H1 (cell line): ENCODE results near the gene GPS1. TPM values are rescaled to one million over a fixed set of nuclear protein-coding genes. Genes with fewer than 3 reads are reported as not detected.

ENCODE experiments used
- CTCF ChIA-PET: fragments of 300-600 bp; sonication (Branson Sonifier 250); formaldehyde crosslinking; loops from one replicate; lab custom pipeline; 2021; ENCODE audit not compliant: partially characterized antibody; lab: Charles Lee
- POLR2A ChIA-PET: fragments of 300-600 bp; sonication (Branson Sonifier 250); formaldehyde crosslinking; loops from one replicate; lab custom pipeline; 2021; ENCODE audit warnings: inconsistent platforms; ENCODE audit not compliant: partially characterized antibody; lab: Charles Lee
- DNase-seq, 2 experiments: peaks; one replicate each; pipeline versions ENCODE4 v3.0.0 to v3.0.0-alpha.2; 2010 to 2022; ENCODE audit warnings: low spot score in 2 of 2, low read depth in 1 of 2, mixed read lengths in 1 of 2
- FAIRE-seq: peaks from 2 replicates; lab custom pipeline; 2011; peaks lifted over from hg19 to GRCh38; lab: Jason Lieb, UNC
- H2AFZ ChIP-seq: 2 replicates; pipeline ENCODE4 v1.8.1; 2012; ENCODE audit warnings: low read length, inconsistent platforms
- H2AK5ac ChIP-seq: 2 replicates; pipeline ENCODE4 v1.6.1; 2013; ENCODE audit warnings: low read depth, low read length
- H2BK120ac ChIP-seq: replicated peaks from 2 replicates; pipeline ENCODE3; 2013; ENCODE audit warnings: low read depth, low read length, inconsistent platforms
- H2BK12ac ChIP-seq: 2 replicates; pipeline ENCODE4 v1.6.1; 2013; ENCODE audit warnings: low read depth, low read length
- H2BK15ac ChIP-seq: 2 replicates; pipeline ENCODE4 v1.6.1; 2013; ENCODE audit warnings: low read length
- H2BK20ac ChIP-seq: 2 replicates; pipeline ENCODE4 v1.6.1; 2013; ENCODE audit warnings: low read length
- H2BK5ac ChIP-seq: 2 replicates; pipeline ENCODE4 v1.6.1; 2013; ENCODE audit warnings: low read depth, low read length
- H3K14ac ChIP-seq: 2 replicates; pipeline ENCODE4 v1.6.1; 2013; ENCODE audit warnings: inconsistent platforms; ENCODE audit not compliant: insufficient read length
- H3K18ac ChIP-seq: 2 replicates; pipeline ENCODE4 v1.6.1; 2013; ENCODE audit warnings: low read length; ENCODE audit errors: extremely low read depth
- H3K23ac ChIP-seq: 2 replicates; pipeline ENCODE4 v1.6.1; 2013; ENCODE audit warnings: inconsistent platforms; ENCODE audit not compliant: insufficient read length
- H3K23me2 ChIP-seq: 2 replicates; pipeline ENCODE4 v1.6.1; 2013; ENCODE audit warnings: low read depth, low read length
- H3K27ac ChIP-seq: 2 replicates; pipeline ENCODE4 v1.6.1; 2011; ENCODE audit warnings: low read depth, low read length, inconsistent platforms
- H3K27me3 ChIP-seq, 4 experiments: replicated peaks in 1 of 4; 1 replicate in 1 of 4; 2 replicates in 3 of 4; pipeline versions ENCODE4 v1.6.1 to v1.8.1; 2011 to 2013; ENCODE audit warnings: low read length in 3 of 4, mild to moderate bottlenecking in 3 of 4, inconsistent platforms in 2 of 4, mixed read lengths in 2 of 4, moderate library complexity in 1 of 4; ENCODE audit not compliant: control insufficient read depth in 3 of 4, insufficient read depth in 3 of 4; ENCODE audit errors: extremely low read depth in 1 of 4
- H3K36me3 ChIP-seq, 4 experiments: 2 replicates each; pipeline versions ENCODE4 v1.6.1 to v1.8.1; 2011 to 2013; ENCODE audit warnings: mild to moderate bottlenecking in 4 of 4, low read length in 3 of 4, moderate library complexity in 2 of 4, control low read depth in 1 of 4, inconsistent platforms in 1 of 4; ENCODE audit not compliant: insufficient read depth in 4 of 4, control insufficient read depth in 2 of 4
- H3K4ac ChIP-seq: replicated peaks from 2 replicates; pipeline ENCODE3; 2013; ENCODE audit warnings: low read length, low read depth, mixed read lengths, inconsistent platforms; ENCODE audit not compliant: insufficient read length
- H3K4me1 ChIP-seq, 4 experiments: replicated peaks in 1 of 4; 1 replicate in 1 of 4; 2 replicates in 3 of 4; pipeline versions ENCODE4 v1.6.1 to v1.8.1; 2011 to 2013; ENCODE audit warnings: low read length in 3 of 4, inconsistent platforms in 2 of 4, mixed read lengths in 1 of 4; ENCODE audit not compliant: insufficient read depth in 4 of 4, control insufficient read depth in 3 of 4
- H3K4me2 ChIP-seq, 2 experiments: 2 replicates each; pipeline versions ENCODE4 v1.6.1 to v1.8.1; 2011 to 2013; ENCODE audit warnings: low read depth in 2 of 2, low read length in 2 of 2, control low read depth in 1 of 2, inconsistent platforms in 1 of 2, mild to moderate bottlenecking in 1 of 2; ENCODE audit not compliant: insufficient read depth in 1 of 2
- H3K4me3 ChIP-seq, 4 experiments: fragments of 200-600, 300-600 bp in 1 of 4; sonication (generic), shearing (Covaris generic), sonication (Bioruptor Twin) in 1 of 4; 2 replicates each; pipeline versions ENCODE4 v1.5.1 to v1.8.1; 2011 to 2016; ENCODE audit warnings: low read length in 4 of 4, low read depth in 3 of 4, control low read depth in 2 of 4, inconsistent platforms in 2 of 4, mild to moderate bottlenecking in 2 of 4, mixed read lengths in 1 of 4, moderate library complexity in 1 of 4; ENCODE audit not compliant: insufficient read depth in 2 of 4; ENCODE audit errors: extremely low read depth in 1 of 4
- H3K56ac ChIP-seq: replicated peaks from 2 replicates; pipeline ENCODE3; 2013; ENCODE audit warnings: low read depth, mild to moderate bottlenecking, mixed read lengths, low read length, inconsistent platforms; ENCODE audit not compliant: insufficient read length
- H3K79me1 ChIP-seq: 2 replicates; pipeline ENCODE4 v1.6.1; 2013; ENCODE audit warnings: low read depth, low read length, control low read depth
- H3K79me2 ChIP-seq, 2 experiments: 2 replicates each; pipeline versions ENCODE4 v1.6.1 to v1.8.1; 2012 to 2013; ENCODE audit warnings: low read length in 2 of 2, mild to moderate bottlenecking in 2 of 2, inconsistent platforms in 1 of 2; ENCODE audit not compliant: insufficient read depth in 2 of 2, control insufficient read depth in 1 of 2
- H3K9ac ChIP-seq, 4 experiments: replicated peaks in 1 of 4; 1 replicate in 1 of 4; 2 replicates in 3 of 4; pipeline versions ENCODE4 v1.6.1 to v1.8.1; 2011 to 2013; ENCODE audit warnings: low read depth in 3 of 4, low read length in 3 of 4, control low read depth in 2 of 4, mild to moderate bottlenecking in 2 of 4, moderate library complexity in 2 of 4, inconsistent platforms in 1 of 4; ENCODE audit errors: extremely low read depth in 1 of 4
- H3K9me3 ChIP-seq, 2 experiments: 2 replicates each; pipeline versions ENCODE4 v1.6.1 to v1.8.1; 2012 to 2013; ENCODE audit warnings: mild to moderate bottlenecking in 2 of 2, moderate library complexity in 2 of 2, control low read depth in 1 of 2, inconsistent platforms in 1 of 2, low read depth in 1 of 2, low read length in 1 of 2, mixed read lengths in 1 of 2; ENCODE audit not compliant: insufficient read depth in 2 of 2
- H4K20me1 ChIP-seq, 2 experiments: replicated peaks in 1 of 2; 2 replicates each; pipeline versions ENCODE3 to v1.8.1; 2011 to 2013; ENCODE audit warnings: inconsistent platforms in 2 of 2, low read length in 2 of 2, mild to moderate bottlenecking in 1 of 2; ENCODE audit not compliant: insufficient read depth in 2 of 2, control insufficient read depth in 1 of 2
- H4K5ac ChIP-seq: 2 replicates; pipeline ENCODE4 v1.6.1; 2013; ENCODE audit warnings: low read length, low read depth, mixed read lengths, inconsistent platforms; ENCODE audit not compliant: insufficient read length
- H4K8ac ChIP-seq: 2 replicates; pipeline ENCODE4 v1.8.0; 2013; ENCODE audit warnings: mild to moderate bottlenecking, moderate library complexity, low read length, inconsistent platforms; ENCODE audit not compliant: insufficient read depth; ENCODE audit errors: extremely low read depth
- H4K91ac ChIP-seq: replicated peaks from 2 replicates; pipeline ENCODE3; 2013; ENCODE audit warnings: low read length, mixed read lengths, inconsistent platforms; ENCODE audit not compliant: insufficient read length
- CTBP2 ChIP-seq: IDR thresholded peaks from 2 replicates; pipeline ENCODE4 v1.7.0; 2011; ENCODE audit warnings: borderline replicate concordance, mild to moderate bottlenecking, moderate library complexity, mixed read lengths, low read length; ENCODE audit not compliant: insufficient read depth, insufficient read length
- E2F6 ChIP-seq: IDR thresholded peaks from 2 replicates; pipeline ENCODE4 v1.6.1; 2012; ENCODE audit warnings: inconsistent platforms
- KDM4A ChIP-seq: IDR thresholded peaks from one replicate; pipeline ENCODE4 v1.7.1; 2012; ENCODE audit warnings: low read depth, mild to moderate bottlenecking, moderate library complexity, low read length, inconsistent platforms; ENCODE audit not compliant: severe bottlenecking
- MAX ChIP-seq: IDR thresholded peaks from 2 replicates; pipeline ENCODE4 v1.6.1; 2012; ENCODE audit warnings: inconsistent platforms
- RBBP5 ChIP-seq: IDR thresholded peaks from 2 replicates; pipeline ENCODE4 v1.7.1; 2012; ENCODE audit warnings: low read depth, mild to moderate bottlenecking, inconsistent platforms, low read length, moderate library complexity, borderline replicate concordance
- SAP30 ChIP-seq: fragments of 300-600 bp; sonication (generic); IDR thresholded peaks from 2 replicates; pipeline ENCODE4 v1.7.1; 2012; ENCODE audit warnings: low read length, moderate library complexity, mild to moderate bottlenecking, inconsistent platforms; ENCODE audit not compliant: insufficient read depth, insufficient replicate concordance
- SP2 ChIP-seq: IDR thresholded peaks from 2 replicates; pipeline ENCODE4 v1.6.1; 2012; ENCODE audit warnings: mild to moderate bottlenecking, low read length, inconsistent platforms
- TEAD4 ChIP-seq: IDR thresholded peaks from 2 replicates; pipeline ENCODE4 v1.6.1; 2012; ENCODE audit warnings: low read depth, low read length, inconsistent platforms, mixed read lengths
- WGBS, 2 experiments: shearing (Covaris generic) in 1 of 2; methylation state at CpG; one replicate each; pipeline versions ENCODE4 v1.1.6 to v1.1.7; 2013 to 2015; ENCODE audit warnings: low lambda C conversion rate in 2 of 2, mixed read lengths in 2 of 2, inconsistent platforms in 1 of 2, low coverage in 1 of 2, missing lambda C conversion rate in 1 of 2; ENCODE audit not compliant: insufficient replicate concordance in 2 of 2, insufficient coverage in 1 of 2, insufficient read length in 1 of 2; ENCODE audit errors: extremely low coverage in 1 of 2, missing lambda C conversion rate in 1 of 2; 5-methylcytosine and 5-hydroxymethylcytosine counted together
- polyA plus RNA-seq, 7 experiments: library from polyadenylated mRNA; depleted of rRNA in 3 of 7; stranded (reverse) in 5 of 7; unstranded in 2 of 7; fragments of >200 nt in 5 of 7; fragments of 200-250 nt in 2 of 7; gene quantifications; 1 replicate in 5 of 7; 2 replicates in 1 of 7; 4 replicates in 1 of 7; pipeline versions ENCODE4 v1.2.1 to v1.2.3, GENCODE V29; 2011 to 2013; ENCODE audit warnings: missing spikeins in 2 of 7, mixed read lengths in 2 of 7
- total RNA-seq: library from RNA; stranded (reverse); fragmentation: NEBNext Ultra II Directional; extraction: Animal tissue kit (Norgen Biotek cat#: 25700); gene quantifications from 2 replicates; pipeline ENCODE4 v1.2.1, GENCODE V29; 2021

Gene GPS1
- total and polyA plus RNA-seq, 2 of the 8 experiments (the other 6 are each of a cell fraction or from before 2014, with no cell fraction given), result 153 to 277 TPM

GRCh38 chr17:82031885-82032627 lies 19.6 kb upstream of the GPS1 start:
- H3K4ac ChIP-seq, result peak overlapping the region; percentile 97
- peak; percentile 86 for TF ChIP-seq MAX
- TF ChIP-seq TEAD4, result no peak
- TF ChIP-seq CTBP2, result no peak
- TF ChIP-seq SAP30, result peak; percentile 60
- TF ChIP-seq KDM4A, result peak; percentile 73
- TF ChIP-seq E2F6, result 0 out of 2 replicates have a peak, but pooled peaks have one; percentile 28
- TF ChIP-seq SP2, result no peak
- TF ChIP-seq RBBP5, result no peak
- H2BK12ac ChIP-seq, result 0 out of 2 replicates have a peak overlapping the region, but pooled peaks have one; percentile 17
- peaks cover 2 to 19% of the 10 kb centered on the region in 2 experiments for H4K20me1 ChIP-seq
- CTCF ChIA-PET, result interaction anchor here (0.6 to 1.6 kb wide), 6 partner anchors 10 to 177 kb away, joined by 3 to 7 read pairs (median 3); partner anchors contain the start of genes CENPX and DUS1L
- WGBS, 2 experiments, result 8% methylated on average over 28 of the region's 59 CpGs; no CpG with 5 or more reads in 1 of the 2 experiments
- H3K18ac ChIP-seq, result peak overlapping the region; percentile 71
- 0 out of 2 replicates have a peak overlapping the region, but pooled peaks have one; percentile 44 for H2BK5ac ChIP-seq
- peak overlapping the region; percentile 80 for H4K8ac ChIP-seq
- no peak overlapping the region for H2BK15ac ChIP-seq
- H3K4me2 ChIP-seq, result peak overlapping the region; percentile 80 to 94
- H2AFZ ChIP-seq, result no peak overlapping the region
- H2AK5ac ChIP-seq, result peak overlapping the region; percentile 41; the same call in 1 of the 2 replicates
- no peaks in the 10 kb centered on the region; a peak in 2 of 8 replicates for H3K36me3 ChIP-seq
- no peak overlapping the region for H2BK20ac ChIP-seq
- no peaks in the 10 kb centered on the region for H3K9me3 ChIP-seq
- no peak overlapping the region for H3K27ac ChIP-seq
- H3K79me2 ChIP-seq, result peaks cover 0 to 2% of the 10 kb centered on the region in 2 experiments; a peak in 1 of 4 replicates
- peaks cover 0 to 13% (median 7%) of the 10 kb centered on the region in 4 experiments; a peak in 5 of 7 replicates for H3K4me1 ChIP-seq
- no peaks in the 10 kb centered on the region for H3K27me3 ChIP-seq
- peaks cover 11% of the 10 kb centered on the region; the same call in 1 of the 2 replicates for H3K23me2 ChIP-seq
- peak overlapping the region; percentile 89 for H4K91ac ChIP-seq
- H4K5ac ChIP-seq, result peak overlapping the region; percentile 21
- POLR2A ChIA-PET, result interaction anchor here (0.9 to 4.9 kb wide), 12 partner anchors 9 to 162 kb away, joined by 3 to 38 read pairs (median 10); partner anchors contain the start of genes CENPX, FASN, GPS1 and LRRC45
- DNase-seq, result peak in 1 of 2 experiments; percentile 85
- H3K4me3 ChIP-seq, result peak overlapping the region; percentile 56 to 79 (median 59)
- H3K9ac ChIP-seq, result peak overlapping the region in 3 of 4 experiments; percentile 48 to 69 (median 53); a peak in 4 of 7 replicates
- peak overlapping the region; percentile 79 for H3K56ac ChIP-seq
- H2BK120ac ChIP-seq, result peak overlapping the region; percentile 10
- peaks cover 3% of the 10 kb centered on the region; the same call in 1 of the 2 replicates for H3K79me1 ChIP-seq
- H3K14ac ChIP-seq, result no peak overlapping the region
- no peak overlapping the region for H3K23ac ChIP-seq
- FAIRE-seq, result no peak
